Urinary bladder (tissue), 4 donors: ENCODE measurements around the gene STUM. TPM values are rescaled to one million over a fixed set of nuclear protein-coding genes. Genes with fewer than 3 reads are reported as not detected.

ENCODE experiments used
- DNase-seq: peaks from one replicate; pipeline ENCODE4 v3.0.0-alpha.2; 2015; ENCODE audit errors: extremely low spot score
- H3K27ac ChIP-seq: one replicate; pipeline ENCODE4 v1.5.1; 2013; ENCODE audit warnings: low read depth, mild to moderate bottlenecking, moderate library complexity
- H3K36me3 ChIP-seq: one replicate; pipeline ENCODE4 v1.6.1; 2013; ENCODE audit warnings: mild to moderate bottlenecking, moderate library complexity; ENCODE audit not compliant: insufficient read depth
- H3K4me1 ChIP-seq: one replicate; pipeline ENCODE4 v1.6.1; 2013; ENCODE audit warnings: mild to moderate bottlenecking, moderate library complexity; ENCODE audit not compliant: insufficient read depth
- H3K4me3 ChIP-seq: one replicate; pipeline ENCODE4 v1.5.1; 2013; ENCODE audit warnings: low read depth, low read length
- WGBS: extraction: QIAGEN DNeasy Blood & Tissue Kit; methylation state at CpG from one replicate; pipeline ENCODE4 v1.1.7; 2013; 5-methylcytosine and 5-hydroxymethylcytosine counted together
- polyA plus RNA-seq: library from polyadenylated mRNA; stranded (reverse); fragments of 200-250 nt; gene quantifications from one replicate; pipeline ENCODE4 v1.2.3, GENCODE V29; 2013
- total RNA-seq: library from RNA; depleted of rRNA; stranded (reverse); fragments of >200 nt; gene quantifications from one replicate; pipeline ENCODE4 v1.2.3, GENCODE V29; 2014
- donor health status: healthy with polysubstance abuse.
- donor health status: healthy.

Gene STUM
- total and polyA plus RNA-seq, 2 donors = 2.5 to 18.8 TPM

GRCh38 chr1:226654668-226655055 lies 106.1 kb downstream of the STUM start:
- H3K4me1 ChIP-seq = no peaks in the 10 kb centered on the region
- no peak for DNase-seq
- 64% methylated on average over 8 of the region's 8 CpGs for WGBS
- H3K4me3 ChIP-seq = no peak overlapping the region
- H3K36me3 ChIP-seq = no peaks in the 10 kb centered on the region
- H3K27ac ChIP-seq = no peak overlapping the region

- no peak overlapping the region for H3K4me3 ChIP-seq
- 86% methylated on average over 12 of the region's 12 CpGs for WGBS
- no peak for DNase-seq
- H3K4me1 ChIP-seq = no peaks in the 10 kb centered on the region
- no peak overlapping the region for H3K27ac ChIP-seq
- no peaks in the 10 kb centered on the region for H3K36me3 ChIP-seq
Measured at GRCh38 chr1:226655251-226656163, 106.9 kb downstream of the STUM start.

GRCh38 chr1:226656201-226656600 lies 107.6 kb downstream of the STUM start:
- Histone ChIP-seq H3K36me3 (no peaks in the 10 kb centered on the region), H3K27ac (no peak overlapping the region), H3K4me3 (no peak overlapping the region), H3K4me1 (no peaks in the 10 kb centered on the region)
- WGBS = 70% methylated on average over 4 of the region's 4 CpGs
- DNase-seq = no peak

GRCh38 chr1:226656601-226657277 lies 108.2 kb downstream of the STUM start:
- no peak overlapping the region for H3K4me3 ChIP-seq
- no peaks in the 10 kb centered on the region for H3K36me3 ChIP-seq
- no peak for DNase-seq
- H3K4me1 ChIP-seq = no peaks in the 10 kb centered on the region
- no peak overlapping the region for H3K27ac ChIP-seq
- WGBS = 37% methylated on average over 12 of the region's 12 CpGs

- Histone ChIP-seq H3K36me3 (no peaks in the 10 kb centered on the region), H3K4me3 (no peak overlapping the region), H3K4me1 (no peaks in the 10 kb centered on the region), H3K27ac (no peak overlapping the region)
- DNase-seq = no peak
- WGBS = 65% methylated on average over 10 of the region's 10 CpGs
Measured at GRCh38 chr1:226657895-226658545, 109.5 kb downstream of the STUM start.

GRCh38 chr1:226658546-226659125 lies 110.1 kb downstream of the STUM start:
- Histone ChIP-seq H3K4me3 (no peak overlapping the region), H3K36me3 (no peaks in the 10 kb centered on the region), H3K27ac (no peak overlapping the region), H3K4me1 (no peaks in the 10 kb centered on the region)
- WGBS = 84% methylated on average over 22 of the region's 22 CpGs
- DNase-seq = no peak

Other genes starting within 250 kb of the STUM start
- gene LIN9, start 239.6 kb upstream of the STUM start, total RNA-seq = 11.3 TPM
- gene LIN9, start 239.6 kb upstream of the STUM start, polyA plus RNA-seq = 2.9 TPM
- 58.4 TPM for gene PARP1, start 140.7 kb upstream of the STUM start, total RNA-seq
- gene PARP1, start 140.7 kb upstream of the STUM start, polyA plus RNA-seq = 60.7 TPM
- 21.6 TPM for gene ITPKB, start 190.5 kb downstream of the STUM start, total RNA-seq
- gene ITPKB, start 190.5 kb downstream of the STUM start, polyA plus RNA-seq = 62.3 TPM